ENCODE results near the gene LOXL3. TPM values are rescaled to one million over a fixed set of nuclear protein-coding genes. Genes with fewer than 3 reads are reported as not detected.

Gene LOXL3
- total RNA-seq, 1 experiment from 2014 or later: 5.8 TPM

DNA sequence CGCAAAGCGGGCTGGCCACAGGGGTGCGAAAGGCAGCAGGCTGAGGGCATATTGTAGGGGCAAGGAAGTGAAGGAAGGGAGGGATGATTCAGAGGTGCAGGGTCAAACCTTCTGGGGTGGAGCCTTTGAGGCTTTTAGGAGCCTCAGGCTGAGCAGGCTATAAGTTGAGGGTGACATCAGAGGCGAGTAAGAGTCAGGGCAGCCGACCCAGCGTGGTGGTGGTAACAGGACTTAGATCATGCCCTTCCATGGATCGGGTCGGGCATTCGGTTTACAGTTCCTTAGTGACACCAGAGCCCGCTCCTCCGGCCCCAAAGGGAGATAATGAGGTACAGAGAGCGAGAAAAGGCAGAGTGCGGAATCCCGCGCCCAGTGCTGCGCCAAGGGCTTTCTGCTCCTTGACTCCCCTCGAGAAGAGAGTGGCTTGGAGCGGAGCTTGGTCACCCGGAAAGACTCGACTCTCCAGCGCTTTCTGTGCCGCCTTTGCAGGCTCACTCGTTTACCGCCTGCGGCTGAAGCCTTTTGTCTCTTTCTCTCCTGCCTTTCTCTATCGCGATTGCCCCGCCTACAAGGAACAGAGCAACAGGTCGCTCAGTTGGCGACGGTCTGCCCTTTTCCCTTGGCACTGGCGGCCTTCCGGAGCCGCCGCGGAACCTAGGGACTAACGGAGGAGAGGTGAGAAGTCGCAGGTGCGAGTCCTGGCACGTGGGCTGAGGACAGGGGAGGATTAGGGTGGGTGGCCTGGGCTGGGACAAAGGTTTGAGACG is 55.1 kb downstream of the LOXL3 start:
- H3K4me2 ChIP-seq (ENCODE audit: low read length): peak overlapping the region; percentile 94
- peak overlapping the region; percentile 19; the same call in 1 of the 2 replicates for H3K9ac ChIP-seq (ENCODE audit: low read length)

DNA sequence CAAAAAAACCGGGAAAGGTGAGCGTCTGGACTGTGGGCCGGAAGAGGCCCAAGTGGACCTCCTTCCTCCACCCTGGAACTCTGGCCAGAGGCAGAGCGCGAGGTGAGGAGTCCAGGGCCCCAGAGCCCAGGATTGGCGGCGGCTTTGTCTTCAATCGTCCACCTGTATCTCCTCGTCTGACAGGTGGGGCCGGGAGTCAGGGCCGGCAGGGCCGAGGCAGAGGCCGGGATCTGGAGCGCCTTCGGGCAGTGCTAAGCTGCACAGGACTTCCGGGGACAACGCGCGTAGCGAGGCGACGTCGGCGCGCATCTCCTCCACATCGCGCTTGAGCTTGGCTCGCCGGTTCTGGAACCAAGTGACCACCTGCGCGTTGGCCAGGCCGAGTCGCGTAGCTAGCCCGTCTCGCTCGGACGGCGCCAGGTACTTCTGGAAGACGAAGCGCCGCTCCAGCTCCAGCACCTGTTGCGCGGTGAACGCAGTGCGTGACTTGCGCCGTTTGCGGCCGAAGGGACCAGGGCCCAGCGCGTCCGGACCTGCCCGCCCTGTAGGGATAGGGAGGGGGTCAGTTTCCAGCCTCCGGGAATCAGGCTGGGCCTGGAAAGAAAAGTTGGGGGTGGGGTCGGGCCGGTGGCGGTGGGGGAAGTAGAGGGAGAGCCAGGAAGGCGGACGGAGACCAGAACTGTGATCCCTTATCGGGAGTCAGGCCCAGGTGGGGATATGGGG is 55.8 kb downstream of the LOXL3 start:
- ATAC-seq: peak; percentile 39
- intact Hi-C loops (cut with micrococcal nuclease): loop anchor here (1.0 kb wide), 1 partner anchor 15 kb away; the partner anchor contains the start of gene TTC31
- Histone ChIP-seq H3K9ac (ENCODE audit: low read length) (no peak overlapping the region), H3K9me3 (ENCODE audit: low read length) (no peaks in the 10 kb centered on the region), H3K79me2 (ENCODE audit: low read length) (no peaks in the 10 kb centered on the region), H3K27ac (ENCODE audit: low read length) (no peak overlapping the region), H3K9me2 (replicated peaks; ENCODE audit: low read length) (no peaks in the 10 kb centered on the region), H3K4me2 (ENCODE audit: low read length) (peak overlapping the region; percentile 94), H3K4me3 (ENCODE audit: low read length) (peak overlapping the region; percentile 67), H4K20me1 (ENCODE audit: low read length) (no peaks in the 10 kb centered on the region), H3K27me3 (ENCODE audit: low read length) (no peaks in the 10 kb centered on the region), H3F3A (ENCODE audit: low read length, unreplicated experiment) (no peaks in the 10 kb centered on the region), H2AFZ (ENCODE audit: low read length) (peak overlapping the region; percentile 87), H3K36me3 (ENCODE audit: low read depth, low read length) (peaks cover 9% of the 10 kb centered on the region; the same call in 1 of the 2 replicates), H3K4me1 (ENCODE audit: insufficient read depth, low read length) (peaks cover 19% of the 10 kb centered on the region)
- no peak for DNase-seq
- ChIA-PET POLR2A (ENCODE audit: unreplicated experiment) (no interaction called here), CTCF (no interaction called here)
- BruUV-seq (replicated peaks): no TSS peak
- TF ChIP-seq CTCF (conservative IDR thresholded peaks at IDR 0.05; ENCODE audit: low read depth, low read length) (no peak), EZH2 (IDR thresholded peaks at IDR 0.05; ENCODE audit: low read length, unreplicated experiment) (no peak), EZH2phosphoT487 (IDR thresholded peaks at IDR 0.05; ENCODE audit: borderline replicate concordance, low read length) (no peak)

More for the DNA sequence above, 55.1 kb downstream of the LOXL3 start:
- intact Hi-C loops (cut with micrococcal nuclease): loop anchor here (1.0 kb wide), 1 partner anchor 15 kb away; the partner anchor contains the start of gene TTC31
- TSS peak; percentile 40 for BruUV-seq (replicated peaks)
- H3K36me3 ChIP-seq (ENCODE audit: low read depth, low read length): peaks cover 7% of the 10 kb centered on the region; the same call in 1 of the 2 replicates
- DNase-seq: peak; percentile 58
- ChIA-PET CTCF (no interaction called here), POLR2A (ENCODE audit: unreplicated experiment) (no interaction called here)
- peak overlapping the region; percentile 87 for H2AFZ ChIP-seq (ENCODE audit: low read length)
- H3K27ac ChIP-seq (ENCODE audit: low read length): no peak overlapping the region
- H3K4me1 ChIP-seq (ENCODE audit: insufficient read depth, low read length): peaks cover 19% of the 10 kb centered on the region
- no peaks in the 10 kb centered on the region for H3K27me3 ChIP-seq (ENCODE audit: low read length)
- H3K4me3 ChIP-seq (ENCODE audit: low read length): peak overlapping the region; percentile 67
- peak; percentile 69 for ATAC-seq
- no peaks in the 10 kb centered on the region for H4K20me1 ChIP-seq (ENCODE audit: low read length)
- H3F3A ChIP-seq (ENCODE audit: low read length, unreplicated experiment): no peaks in the 10 kb centered on the region
- no peaks in the 10 kb centered on the region for H3K9me2 ChIP-seq (replicated peaks; ENCODE audit: low read length)
- H3K79me2 ChIP-seq (ENCODE audit: low read length): no peaks in the 10 kb centered on the region
- TF ChIP-seq EZH2 (IDR thresholded peaks at IDR 0.05; ENCODE audit: low read length, unreplicated experiment) (no peak), EZH2phosphoT487 (IDR thresholded peaks at IDR 0.05; ENCODE audit: borderline replicate concordance, low read length) (no peak), CTCF (conservative IDR thresholded peaks at IDR 0.05; ENCODE audit: low read depth, low read length) (no peak)
- H3K9me3 ChIP-seq (ENCODE audit: low read length): no peaks in the 10 kb centered on the region

All from PC-3 (cell line).